ENCODE data around the gene LIMCH1.

Gene LIMCH1

DNA sequence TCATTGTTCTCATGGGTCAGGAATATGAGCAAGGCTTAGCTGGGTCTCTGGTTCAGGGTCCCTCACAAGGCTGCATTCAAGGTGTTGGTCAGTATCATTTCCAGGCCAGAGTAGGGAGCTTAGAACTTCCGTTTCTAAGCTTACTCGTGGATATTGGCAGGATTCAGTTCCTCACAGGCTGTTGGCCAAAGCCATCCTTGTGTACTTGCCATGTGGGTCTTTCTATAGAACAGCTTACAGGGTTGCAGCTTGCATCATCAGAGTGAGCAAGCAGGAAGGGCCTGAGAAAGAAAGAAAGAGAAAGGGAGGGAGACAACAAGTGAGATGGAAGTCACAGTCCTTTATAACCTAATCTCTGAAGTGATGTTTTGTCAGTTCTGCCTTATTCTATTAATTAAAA is 5.1 kb upstream of the LIMCH1 start:
- no peak for DNase-seq (ENCODE audit: low read depth)

GRCh38 chr4:41533680-41534079 is 4.3 kb upstream of the LIMCH1 start:
- DNase-seq (ENCODE audit: low read depth), result no peak

DNA sequence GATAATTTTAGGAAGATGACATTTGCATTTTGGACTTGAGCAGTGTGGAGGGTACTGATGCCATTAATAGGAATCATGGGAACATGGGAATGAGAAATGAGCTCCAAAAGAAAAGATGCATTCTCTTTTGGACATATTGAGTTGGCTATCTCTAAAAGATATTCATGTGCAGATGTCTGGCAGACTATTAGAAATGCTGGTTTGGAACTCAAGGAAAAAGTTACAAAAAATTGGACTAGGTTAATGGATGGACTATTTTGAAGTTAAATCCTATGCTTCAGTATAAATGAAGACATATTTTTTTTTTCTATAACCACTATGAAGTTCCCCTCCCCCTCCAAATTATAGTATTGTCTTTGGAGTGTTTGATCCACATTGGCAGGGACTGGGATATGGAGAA is 3.6 kb upstream of the LIMCH1 start:
- DNase-seq (ENCODE audit: low read depth), result no peak

DNA sequence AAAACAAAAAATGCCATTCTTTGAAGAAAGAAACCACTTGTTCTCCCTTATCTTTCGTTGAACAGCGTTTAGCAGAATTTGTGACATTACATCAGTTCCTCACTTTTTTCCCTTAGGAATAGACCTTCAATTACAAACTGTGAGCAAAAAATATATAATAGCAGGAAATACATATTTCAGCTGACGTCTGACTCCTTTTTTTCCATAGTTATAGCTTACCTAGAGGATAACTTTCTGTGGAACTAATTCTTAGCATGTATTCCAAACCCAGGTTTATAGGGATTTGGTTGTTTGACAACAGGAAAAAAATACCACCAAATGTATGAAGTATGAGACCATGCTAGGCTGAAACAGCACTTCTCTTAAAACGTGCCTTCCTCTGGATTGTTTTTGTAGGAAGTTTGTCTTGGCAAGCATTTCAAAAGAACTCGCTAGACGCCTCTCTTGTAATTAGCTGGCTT is 2.0 kb upstream of the LIMCH1 start:
- DNase-seq (ENCODE audit: low read depth), result no peak

DNA sequence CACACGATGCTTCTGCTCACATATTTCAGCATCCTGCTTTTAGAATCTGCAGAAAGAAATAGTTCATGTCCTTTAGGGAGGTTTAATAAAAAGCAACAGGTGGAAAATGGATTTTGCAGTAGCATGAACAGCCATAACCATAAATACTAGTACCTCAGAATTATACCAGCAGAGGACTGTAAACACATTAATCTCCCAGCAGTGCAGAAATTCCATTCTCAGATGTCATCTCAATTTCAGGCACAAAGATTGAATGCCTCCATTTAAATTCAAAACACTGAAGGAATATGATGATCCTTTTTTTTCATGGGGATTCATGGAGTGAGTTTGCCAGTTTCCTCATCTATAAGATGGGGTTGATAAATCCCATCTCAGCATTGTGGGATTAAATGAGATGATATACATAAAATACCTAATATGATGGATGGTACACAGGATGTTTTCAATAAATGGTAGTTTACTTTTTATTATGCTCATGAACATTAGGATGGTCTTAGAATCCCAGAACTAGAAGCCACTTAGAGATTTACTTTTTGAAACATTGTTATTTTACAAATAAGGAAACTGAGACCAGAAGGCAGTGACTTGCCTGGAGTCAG is 566 bp upstream of the LIMCH1 start:
- DNase-seq (ENCODE audit: low read depth), result no peak

DNA sequence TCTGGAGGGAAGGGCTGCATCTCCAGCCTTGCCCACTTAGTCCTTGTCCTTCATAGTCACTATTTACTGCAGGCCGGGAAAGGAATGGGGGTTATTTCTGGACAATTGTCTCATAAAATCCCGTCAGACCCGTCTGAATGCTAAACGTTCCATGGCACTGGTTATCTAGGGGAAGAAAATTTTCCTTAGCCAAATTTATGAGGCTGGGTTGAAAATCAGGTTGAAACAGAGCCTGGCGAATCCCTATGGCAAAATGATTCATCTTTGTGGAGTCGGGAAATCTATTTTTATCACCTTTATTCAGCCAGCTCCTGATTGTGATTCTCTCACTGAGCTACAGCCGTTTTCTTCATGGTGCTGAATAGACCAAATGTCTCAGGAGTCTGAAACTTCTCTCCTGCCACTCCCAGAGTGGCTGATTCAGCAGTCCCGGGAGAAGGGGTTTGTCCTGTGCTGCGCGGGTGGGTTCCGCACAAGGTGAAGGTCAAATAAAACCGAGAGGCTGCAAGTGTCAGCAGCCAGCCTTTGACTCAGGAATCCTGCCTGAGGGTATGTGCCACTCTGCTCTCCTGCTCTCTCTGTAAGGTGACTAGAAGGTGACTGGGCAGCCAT is 1.0 kb downstream of the LIMCH1 start:
- DNase-seq (ENCODE audit: low read depth), result no peak

GRCh38 chr4:41539711-41540110 is 1.8 kb downstream of the LIMCH1 start:
- no peak for DNase-seq (ENCODE audit: low read depth)

DNA sequence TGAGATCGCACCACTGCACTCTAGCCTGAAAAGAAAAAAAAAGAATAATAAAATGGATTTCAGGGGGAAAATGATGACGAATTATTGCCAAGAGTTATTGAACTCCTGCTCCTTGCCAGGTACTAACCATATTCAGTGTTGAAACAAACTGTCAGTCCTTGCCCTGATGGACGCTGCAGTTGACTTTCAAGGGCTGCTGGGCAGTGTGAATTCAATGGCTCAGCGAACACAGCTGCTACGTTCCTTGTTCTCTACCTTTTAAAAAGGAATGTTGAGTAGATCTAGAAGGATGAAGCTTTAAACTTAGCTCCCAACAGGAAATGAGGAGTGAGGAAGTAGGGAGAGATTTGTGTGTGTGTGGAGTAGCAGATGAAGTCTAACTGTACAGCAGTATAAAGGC is 2.7 kb downstream of the LIMCH1 start:
- DNase-seq (ENCODE audit: low read depth), result no peak

GRCh38 chr4:41541687-41542094 is 3.7 kb downstream of the LIMCH1 start:
- no peak for DNase-seq (ENCODE audit: low read depth)

- no peak for DNase-seq (ENCODE audit: low read depth)
Observed at GRCh38 chr4:41542526-41543275, 4.7 kb downstream of the LIMCH1 start.

- DNase-seq (ENCODE audit: low read depth), result no peak
Observed at GRCh38 chr4:41545238-41545637, 7.3 kb downstream of the LIMCH1 start.

DNA sequence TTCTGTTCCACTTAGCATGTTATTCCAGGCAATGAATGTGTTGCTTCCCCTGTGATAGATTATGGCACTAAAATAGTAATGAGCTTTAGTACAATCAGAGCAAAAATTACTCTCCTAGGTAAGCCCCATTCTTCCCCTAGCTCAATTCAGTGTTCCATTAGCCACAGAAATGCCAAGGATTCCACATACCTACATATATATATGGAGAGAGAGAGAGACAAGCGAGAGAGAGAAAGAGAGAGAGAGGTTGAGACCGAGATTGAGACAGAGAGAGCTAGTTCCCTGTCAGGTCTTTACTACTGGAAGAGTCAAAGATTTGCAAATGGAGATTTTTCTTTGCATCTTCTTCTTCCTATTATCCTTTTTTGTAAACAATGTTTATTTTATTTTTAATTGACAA is 8.7 kb downstream of the LIMCH1 start:
- no peak for DNase-seq (ENCODE audit: low read depth)

DNA sequence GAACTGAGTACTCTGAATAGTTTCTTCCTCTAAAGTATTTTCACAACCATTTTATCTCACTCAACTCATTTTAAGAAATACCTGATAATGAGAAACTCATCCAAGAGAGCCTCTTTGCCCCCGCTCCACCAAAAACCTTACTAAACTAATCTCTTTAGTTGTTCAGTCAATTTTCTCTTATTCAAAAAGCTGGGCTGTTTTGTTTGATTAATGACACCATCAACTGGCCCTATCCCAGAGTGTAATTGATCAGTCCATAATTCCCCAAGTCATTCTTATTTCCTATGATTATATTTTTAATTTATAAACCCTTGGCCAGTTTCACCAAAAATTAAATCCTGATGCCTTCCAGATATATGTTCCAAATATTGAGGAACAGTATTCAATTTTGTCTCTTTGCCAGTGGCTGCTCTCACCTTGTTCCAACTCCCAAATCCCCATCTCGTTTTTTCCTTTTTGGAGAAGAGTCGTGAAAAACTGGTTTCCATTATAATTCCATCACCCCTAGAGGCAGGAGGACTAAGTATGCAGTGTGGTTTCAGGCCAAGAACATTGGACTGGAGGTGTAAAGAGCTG is 10.4 kb downstream of the LIMCH1 start:
- DNase-seq (ENCODE audit: low read depth), result no peak

GRCh38 chr4:41549478-41549877 is 11.5 kb downstream of the LIMCH1 start:
- no peak for DNase-seq (ENCODE audit: low read depth)

- DNase-seq (ENCODE audit: low read depth), result no peak
Observed at GRCh38 chr4:41550308-41550707, 12.4 kb downstream of the LIMCH1 start.

DNA sequence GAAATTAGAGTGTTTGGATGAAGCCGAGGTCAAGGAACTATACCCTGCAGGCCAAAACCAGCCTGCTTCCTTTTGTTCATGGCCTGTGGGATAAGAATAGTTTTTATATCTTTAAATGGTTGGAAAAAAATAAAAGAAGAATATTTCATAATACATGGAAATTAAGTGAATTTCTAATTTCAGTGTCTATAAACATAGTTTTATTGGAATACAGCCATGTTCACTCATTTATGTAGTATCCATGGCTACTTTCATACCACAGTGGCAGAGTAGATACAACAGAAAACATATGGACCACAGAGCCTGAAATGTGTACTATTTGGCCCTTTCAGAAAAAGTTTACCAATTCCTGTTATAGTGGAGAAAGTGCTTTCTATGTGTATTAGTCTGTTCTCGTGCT is 13.6 kb downstream of the LIMCH1 start:
- DNase-seq (ENCODE audit: low read depth), result no peak

- no peak for DNase-seq (ENCODE audit: low read depth)
Observed at GRCh38 chr4:41554905-41555304, 16.9 kb downstream of the LIMCH1 start.

DNA sequence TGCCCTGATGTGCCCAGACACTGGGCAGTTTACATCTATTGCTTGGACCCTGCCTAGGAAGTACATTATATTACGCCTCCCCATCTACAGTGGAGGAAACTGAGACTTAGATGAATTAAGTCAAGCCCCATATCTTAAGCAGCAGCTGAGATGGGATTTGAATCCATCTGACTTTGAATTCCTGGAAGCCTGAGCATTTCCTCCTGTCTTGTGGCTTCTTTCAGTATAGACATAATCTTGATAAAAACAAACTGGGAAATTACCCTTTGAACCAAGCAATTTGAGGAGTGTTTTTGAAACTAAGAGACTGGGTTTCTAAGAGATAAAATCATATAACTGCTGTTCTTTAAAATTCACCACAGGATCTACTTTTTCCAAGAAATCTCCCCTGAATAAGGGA is 18.6 kb downstream of the LIMCH1 start:
- no peak for DNase-seq (ENCODE audit: low read depth)

DNA sequence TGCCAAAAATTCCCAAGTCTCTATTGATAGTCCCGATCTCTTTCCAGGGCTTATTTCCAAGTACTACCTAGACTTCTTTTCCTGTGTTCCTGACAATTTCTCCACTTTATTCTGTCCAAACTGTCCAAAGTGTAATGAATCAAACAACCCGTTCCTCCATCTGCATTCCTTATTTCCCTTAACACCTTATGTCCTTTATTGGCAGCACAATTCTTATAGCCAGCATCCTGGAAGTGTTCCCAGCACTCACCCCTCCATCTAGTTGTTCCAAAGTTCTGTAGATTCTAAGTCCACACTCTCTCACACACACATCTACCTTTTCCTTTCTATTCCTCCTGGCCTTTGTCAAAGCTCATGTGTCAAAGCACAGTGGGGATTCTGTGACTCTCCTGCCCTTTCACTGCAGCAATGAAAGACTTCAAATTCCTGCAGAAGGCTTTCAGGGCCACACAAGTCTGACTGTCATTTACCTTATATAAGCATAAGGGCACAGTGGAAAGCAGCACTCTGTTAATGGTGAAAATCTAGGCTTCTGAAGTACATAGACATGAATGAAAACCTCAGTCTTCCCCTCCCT is 22.1 kb downstream of the LIMCH1 start:
- DNase-seq (ENCODE audit: low read depth), result no peak

- DNase-seq (ENCODE audit: low read depth), result no peak
Observed at GRCh38 chr4:41561244-41561643, 23.3 kb downstream of the LIMCH1 start.

DNA sequence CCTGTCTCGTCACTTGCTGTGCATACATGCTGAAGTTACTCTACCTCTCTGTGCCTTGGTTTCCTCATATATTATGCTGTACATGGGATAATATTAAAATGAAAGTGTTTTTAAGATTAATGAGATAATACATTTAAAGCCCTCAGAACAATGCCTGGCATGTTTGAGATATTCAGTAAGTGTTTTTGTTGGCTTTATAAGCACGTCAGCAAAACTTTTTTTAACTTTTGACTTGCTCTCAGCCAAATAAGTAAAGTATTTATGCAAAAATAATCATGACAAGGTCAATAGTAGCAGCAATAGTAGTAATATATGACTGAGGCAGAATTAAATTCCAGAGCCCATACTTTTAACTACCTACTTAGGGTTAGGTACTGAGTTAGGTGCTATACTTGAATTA is 29.2 kb downstream of the LIMCH1 start:
- no peak for DNase-seq (ENCODE audit: low read depth)

DNA sequence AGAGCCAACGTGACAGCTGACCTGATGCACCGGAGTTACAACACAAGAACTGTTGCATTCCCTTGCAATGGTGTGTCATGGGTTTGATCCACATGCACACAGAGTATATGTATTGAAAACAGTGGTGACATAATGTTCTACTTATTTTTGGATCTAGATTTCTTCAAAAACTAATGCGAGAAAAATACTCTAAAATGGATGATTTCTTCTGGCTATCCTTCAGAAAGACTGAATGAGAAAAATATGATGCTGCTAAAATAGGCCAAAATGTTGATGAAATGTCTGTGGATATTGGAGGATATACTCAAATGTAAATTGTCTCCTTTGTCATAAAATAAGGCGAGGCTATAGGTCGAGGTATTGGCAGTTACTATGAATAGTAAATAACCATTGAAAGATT is 30.4 kb downstream of the LIMCH1 start:
- DNase-seq (ENCODE audit: low read depth), result no peak

DNA sequence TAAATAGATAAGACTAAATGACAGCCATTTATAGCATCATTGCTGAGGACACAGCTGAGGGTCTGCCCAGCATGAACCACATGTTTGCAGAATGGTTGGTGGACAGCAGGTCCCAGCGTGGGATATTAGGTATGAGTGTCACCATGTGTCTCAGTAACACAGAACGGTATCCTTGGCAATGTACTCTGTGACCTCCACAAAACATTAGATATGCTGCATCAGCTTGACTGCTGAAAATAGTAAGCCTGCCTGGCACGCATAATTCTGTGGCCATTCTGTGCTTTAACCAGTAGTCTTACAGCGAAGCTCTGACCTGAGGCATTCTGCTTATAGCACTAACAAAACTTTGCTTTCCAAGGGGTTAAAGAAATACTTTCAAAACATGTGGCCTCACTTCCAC is 32.0 kb downstream of the LIMCH1 start:
- DNase-seq (ENCODE audit: low read depth), result no peak
